Measurements from ENCODE around the gene QRFP.
"Not testable (repeated sequence)": the region's sequence is repeated elsewhere in the genome, so short reads cannot be mapped to it uniquely, and the experiment has no call there.

QRFP gene

GRCh38 chr9:130854835-130855234, 41.8 kb downstream of the QRFP start:
- no peak for DNase-seq
- peaks cover 0 to 76% (median 37%) of the 10 kb centered on the region in 4 donors for H3K4me1 ChIP-seq
- H3K9me3 ChIP-seq: no peaks in the 10 kb centered on the region
- peaks cover 29 to 37% (median 34%) of the 10 kb centered on the region in 3 donors for H3K36me3 ChIP-seq
- H3K27ac ChIP-seq: peak overlapping the region; percentile 3 to 89
- intact Hi-C loops (cut with DNase I; ENCODE audit: low total_unique reads): no loop called here
- no peak for TF ChIP-seq CTCF (IDR thresholded peaks at IDR 0.05)
- H3K4me3 ChIP-seq: no peak overlapping the region
- H3K27me3 ChIP-seq: no peaks in the 10 kb centered on the region

GRCh38 chr9:130854092-130854491, 42.5 kb downstream of the QRFP start:
- H3K36me3 ChIP-seq: peaks cover 29 to 37% (median 34%) of the 10 kb centered on the region in 3 donors
- no peak for TF ChIP-seq CTCF (IDR thresholded peaks at IDR 0.05)
- no peak overlapping the region for H3K4me3 ChIP-seq
- intact Hi-C loops (cut with DNase I; ENCODE audit: low total_unique reads): no loop called here
- no peaks in the 10 kb centered on the region for H3K9me3 ChIP-seq
- no peaks in the 10 kb centered on the region for H3K27me3 ChIP-seq
- DNase-seq: no peak
- H3K4me1 ChIP-seq: peaks cover 0 to 76% (median 38%) of the 10 kb centered on the region in 4 donors
- peak overlapping the region; percentile 1 to 89 for H3K27ac ChIP-seq

- DNase-seq: no peak
- H3K4me3 ChIP-seq: no peak overlapping the region
- H3K4me1 ChIP-seq: peaks cover 0 to 76% (median 37%) of the 10 kb centered on the region in 4 donors
- intact Hi-C loops (cut with DNase I; ENCODE audit: low total_unique reads): no loop called here
- H3K9me3 ChIP-seq: no peaks in the 10 kb centered on the region
- H3K27ac ChIP-seq: peak overlapping the region; percentile 45 to 89
- peaks cover 29 to 37% (median 34%) of the 10 kb centered on the region in 3 donors for H3K36me3 ChIP-seq
- TF ChIP-seq CTCF (IDR thresholded peaks at IDR 0.05): no peak
- no peaks in the 10 kb centered on the region for H3K27me3 ChIP-seq
Observed at GRCh38 chr9:130852801-130853200, 43.8 kb downstream of the QRFP start.

GRCh38 chr9:130849356-130849755, 47.3 kb downstream of the QRFP start:
- intact Hi-C loops (cut with DNase I; ENCODE audit: low total_unique reads): no loop called here
- TF ChIP-seq CTCF (IDR thresholded peaks at IDR 0.05): no peak
- Histone ChIP-seq H3K4me1 (peaks cover 0 to 98% (median 59%) of the 10 kb centered on the region in 4 donors), H3K27me3 (no peaks in the 10 kb centered on the region), H3K4me3 (no peak overlapping the region), H3K9me3 (no peaks in the 10 kb centered on the region), H3K36me3 (peaks cover 5% of the 10 kb centered on the region in 3 donors), H3K27ac (peak overlapping the region; percentile 89 to 91)
- no peak for DNase-seq

- H3K36me3 ChIP-seq; H3K4me3 ChIP-seq; DNase-seq; H3K9me3 ChIP-seq; H3K27me3 ChIP-seq; intact Hi-C loops (cut with DNase I; ENCODE audit: low total_unique reads): not testable (repeated sequence)
- peaks cover 0 to 98% (median 64%) of the 10 kb centered on the region in 4 donors for H3K4me1 ChIP-seq
- peak overlapping the region; percentile 89 to 91 for H3K27ac ChIP-seq
Observed at GRCh38 chr9:130848514-130848913, 48.1 kb downstream of the QRFP start.

GRCh38 chr9:130847306-130848217, 49.0 kb downstream of the QRFP start:
- H3K27me3 ChIP-seq: no peaks in the 10 kb centered on the region
- H3K27ac ChIP-seq: peak overlapping the region; percentile 89 to 91
- no peak for TF ChIP-seq CTCF (IDR thresholded peaks at IDR 0.05)
- intact Hi-C loops (cut with DNase I; ENCODE audit: low total_unique reads): no loop called here
- H3K36me3 ChIP-seq: no peaks in the 10 kb centered on the region
- H3K4me1 ChIP-seq: peaks cover 0 to 98% (median 69%) of the 10 kb centered on the region in 4 donors
- no peaks in the 10 kb centered on the region for H3K9me3 ChIP-seq
- peak overlapping the region; percentile 32 to 48 for H3K4me3 ChIP-seq
- DNase-seq: peak; percentile 92
